ENCODE measurements around the gene GOLGA2. TPM values are rescaled to one million over a fixed set of nuclear protein-coding genes. Genes with fewer than 3 reads are reported as not detected.
A peak's percentile ranks its signal among the peaks of the same experiment; 100 is the strongest.

Gene GOLGA2
- total and polyA plus RNA-seq, 2 of the 13 experiments (the other 11 are each of a cell fraction or from before 2014, with no cell fraction given) = 45.3 to 45.8 TPM

- TF ChIP-seq PAXIP1 (CRISPR knock-in tag; conservative IDR thresholded peaks at IDR 0.05) = peak; percentile 52; the same call in 1 of the 2 replicates
- TF ChIP-seq ZNF883 (CRISPR knock-in tag; IDR thresholded peaks at IDR 0.05; ENCODE audit: not compliant biosample characterization) = no peak
- no peak for TF ChIP-seq PRDM4 (CRISPR knock-in tag; IDR thresholded peaks at IDR 0.05; ENCODE audit: borderline replicate concordance)
- TF ChIP-seq ZNF713 (CRISPR knock-in tag; IDR thresholded peaks at IDR 0.05) = no peak
- TF ChIP-seq ZNF768 (CRISPR knock-in tag; IDR thresholded peaks at IDR 0.05) = no peak
- no peak for TF ChIP-seq RBAK (CRISPR knock-in tag; IDR thresholded peaks at IDR 0.05)
- no peak for TF ChIP-seq ZNF33A (CRISPR knock-in tag; IDR thresholded peaks at IDR 0.05; ENCODE audit: borderline replicate concordance)
- TF ChIP-seq MBD4 (IDR thresholded peaks at IDR 0.05; ENCODE audit: borderline replicate concordance, low read length) = no peak
- no peak for TF ChIP-seq ATAD3A (CRISPR knock-in tag; IDR thresholded peaks at IDR 0.05)
- no peak for TF ChIP-seq CENPX (CRISPR knock-in tag; IDR thresholded peaks at IDR 0.05)
- TF ChIP-seq GTF2F1 (IDR thresholded peaks at IDR 0.05; ENCODE audit: low read length) = no peak
- 0 out of 2 replicates have a peak, but pooled peaks have one; percentile 17 for TF ChIP-seq ZNF121 (CRISPR knock-in tag; IDR thresholded peaks at IDR 0.05)
- TF ChIP-seq BCL6 (CRISPR knock-in tag; IDR thresholded peaks at IDR 0.05) = 0 out of 2 replicates have a peak, but pooled peaks have one; percentile 8
- no peak for TF ChIP-seq SMARCC2 (IDR thresholded peaks at IDR 0.05)
- TF ChIP-seq ZNF10 (CRISPR knock-in tag; IDR thresholded peaks at IDR 0.05; ENCODE audit: borderline replicate concordance, low read depth) = no peak
- no peak for TF ChIP-seq NFATC3 (CRISPR knock-in tag; IDR thresholded peaks at IDR 0.05)
- no peak for TF ChIP-seq ZSCAN20 (CRISPR knock-in tag; IDR thresholded peaks at IDR 0.05; ENCODE audit: borderline replicate concordance)
- TF ChIP-seq HOXA5 (CRISPR knock-in tag; IDR thresholded peaks at IDR 0.05) = peak; percentile 30; the same call in 1 of the 2 replicates
- TF ChIP-seq ZFP41 (CRISPR knock-in tag; IDR thresholded peaks at IDR 0.05; ENCODE audit: borderline replicate concordance) = no peak
- no peak for TF ChIP-seq ZNF83 (CRISPR knock-in tag; IDR thresholded peaks at IDR 0.05; ENCODE audit: borderline replicate concordance)
- TF ChIP-seq SP5 (CRISPR knock-in tag; IDR thresholded peaks at IDR 0.05; ENCODE audit: borderline replicate concordance, low read depth) = peak; percentile 32; the same call in 1 of the 2 replicates
- TF ChIP-seq ZNF788 (CRISPR knock-in tag; IDR thresholded peaks at IDR 0.05; ENCODE audit: borderline replicate concordance) = no peak
- no peak for TF ChIP-seq FLYWCH1 (CRISPR knock-in tag; IDR thresholded peaks at IDR 0.05)
- TF ChIP-seq ARNT2 (CRISPR knock-in tag; IDR thresholded peaks at IDR 0.05; ENCODE audit: low read depth) = no peak
- TF ChIP-seq ZNF557 (CRISPR knock-in tag; IDR thresholded peaks at IDR 0.05) = no peak
- TF ChIP-seq ELF4 (CRISPR knock-in tag; IDR thresholded peaks at IDR 0.05; ENCODE audit: borderline replicate concordance) = no peak
Observed at GRCh38 chr9:128296340-128297220, 20.8 kb upstream of the GOLGA2 start (continued).

Data from HepG2 (cell line).